GM12878 (cell line): ENCODE results near the gene MMP7. TPM values are rescaled to one million over a fixed set of nuclear protein-coding genes. Genes with fewer than 3 reads are reported as not detected.

ENCODE experiments used
- polyA plus RNA-seq, 11 experiments: library from polyadenylated mRNA; depleted of rRNA in 4 of 11; unstranded in 6 of 11; stranded (reverse) in 5 of 11; fragments of >200 nt; fragmentation: Nextera tagmentation in 4 of 11; fragmentation: Illumina TruSeq in 1 of 11; extraction: Ambion mirVana in 4 of 11; extraction: Trizol in 1 of 11; gene quantifications; 1 replicate in 1 of 11; 2 replicates in 10 of 11; pipeline versions ENCODE4 v1.2.1 to v1.2.3, GENCODE V29; 2011 to 2016; ENCODE audit warnings: inconsistent platforms in 2 of 11, missing spikeins in 2 of 11, low read depth in 1 of 11
- total RNA-seq, 4 experiments: library from RNA; depleted of rRNA in 3 of 4; stranded (reverse); fragments of >200 nt in 3 of 4; fragmentation: Illumina TruSeq in 1 of 4; extraction: Trizol in 1 of 4; gene quantifications; 2 replicates each; pipeline versions ENCODE4 v1.2.1 to v1.2.3, GENCODE V29; 2013 to 2021

The MMP7 gene
- total and polyA plus RNA-seq, 10 of the 15 experiments (the other 5 are each of a cell fraction or from before 2014, with no cell fraction given), result 0.63 to 18.0 (median 1.1) TPM

Other genes starting within 250 kb of the MMP7 start
- gene BIRC3, start 213.3 kb downstream of the MMP7 start, total RNA-seq (2014; rRNA removed), result 79.4 and 101 TPM in 2 replicates
- gene BIRC3, start 213.3 kb downstream of the MMP7 start, total RNA-seq (2014; rRNA removed; fragmentation: Illumina TruSeq; extraction: Trizol), result 134 and 136 TPM in 2 replicates
- 85.5 and 88.0 TPM in 2 replicates for gene BIRC3, start 213.3 kb downstream of the MMP7 start, total RNA-seq (2021)
- gene BIRC3, start 213.3 kb downstream of the MMP7 start, polyA plus RNA-seq (2011; rRNA removed), result 351 and 618 TPM in 2 replicates
- gene BIRC3, start 213.3 kb downstream of the MMP7 start, polyA plus RNA-seq (2014; fragmentation: Illumina TruSeq; extraction: Trizol), result 102 and 135 TPM in 2 replicates
- gene BIRC3, start 213.3 kb downstream of the MMP7 start, polyA plus RNA-seq (2014; fragmentation: Nextera tagmentation; extraction: Ambion mirVana), result 10 to 100 TPM; 63.8 to 92.9 TPM
- 53.4 and 70.7 TPM in 2 replicates for gene BIRC3, start 213.3 kb downstream of the MMP7 start, polyA plus RNA-seq (2014; rRNA removed)
- 10 to 100 TPM; 42.1 to 56.9 TPM for gene BIRC3, start 213.3 kb downstream of the MMP7 start, polyA plus RNA-seq (2016; fragmentation: Nextera tagmentation; extraction: Ambion mirVana)
- gene BIRC2, start 183.5 kb downstream of the MMP7 start, total RNA-seq (2014; rRNA removed), result 25.1 and 30.8 TPM in 2 replicates
- gene BIRC2, start 183.5 kb downstream of the MMP7 start, total RNA-seq (2014; rRNA removed; fragmentation: Illumina TruSeq; extraction: Trizol), result 33.4 and 33.9 TPM in 2 replicates
- gene BIRC2, start 183.5 kb downstream of the MMP7 start, total RNA-seq (2021), result 23.2 and 24.3 TPM in 2 replicates
- gene BIRC2, start 183.5 kb downstream of the MMP7 start, polyA plus RNA-seq (2011; rRNA removed), result 75.8 and 118 TPM in 2 replicates
- gene BIRC2, start 183.5 kb downstream of the MMP7 start, polyA plus RNA-seq (2014; fragmentation: Illumina TruSeq; extraction: Trizol), result 31.8 and 44.0 TPM in 2 replicates
- 10 to 100 TPM; 13.8 to 17.8 TPM for gene BIRC2, start 183.5 kb downstream of the MMP7 start, polyA plus RNA-seq (2014; fragmentation: Nextera tagmentation; extraction: Ambion mirVana)
- gene BIRC2, start 183.5 kb downstream of the MMP7 start, polyA plus RNA-seq (2014; rRNA removed), result 16.1 and 21.4 TPM in 2 replicates
- gene BIRC2, start 183.5 kb downstream of the MMP7 start, polyA plus RNA-seq (2016; fragmentation: Nextera tagmentation; extraction: Ambion mirVana), result 10 to 100 TPM; 27.9 to 30.2 TPM
- gene TMEM123, start 78.0 kb downstream of the MMP7 start, total RNA-seq (2014; rRNA removed), result 90.4 and 104 TPM in 2 replicates
- 220 and 240 TPM in 2 replicates for gene TMEM123, start 78.0 kb downstream of the MMP7 start, total RNA-seq (2014; rRNA removed; fragmentation: Illumina TruSeq; extraction: Trizol)
- gene TMEM123, start 78.0 kb downstream of the MMP7 start, total RNA-seq (2021), result 124 and 146 TPM in 2 replicates
- gene TMEM123, start 78.0 kb downstream of the MMP7 start, polyA plus RNA-seq (2011; rRNA removed), result 667 and 744 TPM in 2 replicates
- 152 and 245 TPM in 2 replicates for gene TMEM123, start 78.0 kb downstream of the MMP7 start, polyA plus RNA-seq (2014; fragmentation: Illumina TruSeq; extraction: Trizol)
- gene TMEM123, start 78.0 kb downstream of the MMP7 start, polyA plus RNA-seq (2014; fragmentation: Nextera tagmentation; extraction: Ambion mirVana), result 10 to 100 TPM; 35.1 to 48.8 TPM
- gene TMEM123, start 78.0 kb downstream of the MMP7 start, polyA plus RNA-seq (2014; rRNA removed), result 62.9 and 73.9 TPM in 2 replicates
- 100 to 1,000 TPM; 122 to 124 TPM for gene TMEM123, start 78.0 kb downstream of the MMP7 start, polyA plus RNA-seq (2016; fragmentation: Nextera tagmentation; extraction: Ambion mirVana)
- 0.05 and 0.11 TPM in 2 replicates for gene MMP20, start 94.6 kb upstream of the MMP7 start, total RNA-seq (2014; rRNA removed)
- 0.14 and 0.36 TPM in 2 replicates for gene MMP20, start 94.6 kb upstream of the MMP7 start, total RNA-seq (2014; rRNA removed; fragmentation: Illumina TruSeq; extraction: Trizol)
- gene MMP20, start 94.6 kb upstream of the MMP7 start, total RNA-seq (2021), result 0.13 and 0.18 TPM in 2 replicates
- gene MMP20, start 94.6 kb upstream of the MMP7 start, polyA plus RNA-seq (2011; rRNA removed), result 0.57 and 2.6 TPM in 2 replicates
- 0.11 and 0.19 TPM in 2 replicates for gene MMP20, start 94.6 kb upstream of the MMP7 start, polyA plus RNA-seq (2014; fragmentation: Illumina TruSeq; extraction: Trizol)
- gene MMP20, start 94.6 kb upstream of the MMP7 start, polyA plus RNA-seq (2014; fragmentation: Nextera tagmentation; extraction: Ambion mirVana), result under 1 TPM; 0.10 to 0.11 TPM
- 0.11 and 0.24 TPM in 2 replicates for gene MMP20, start 94.6 kb upstream of the MMP7 start, polyA plus RNA-seq (2014; rRNA removed)
- gene MMP20, start 94.6 kb upstream of the MMP7 start, polyA plus RNA-seq (2016; fragmentation: Nextera tagmentation; extraction: Ambion mirVana), result not detected
- not detected in 2 replicates for gene MMP27, start 175.0 kb upstream of the MMP7 start, total RNA-seq (2014; rRNA removed)
- gene MMP27, start 175.0 kb upstream of the MMP7 start, total RNA-seq (2014; rRNA removed; fragmentation: Illumina TruSeq; extraction: Trizol), result not detected in 2 replicates
- not detected in 2 replicates for gene MMP27, start 175.0 kb upstream of the MMP7 start, total RNA-seq (2021)
- gene MMP27, start 175.0 kb upstream of the MMP7 start, polyA plus RNA-seq (2011; rRNA removed), result not detected in 2 replicates
- gene MMP27, start 175.0 kb upstream of the MMP7 start, polyA plus RNA-seq (2014; fragmentation: Illumina TruSeq; extraction: Trizol), result not detected in 2 replicates
- not detected for gene MMP27, start 175.0 kb upstream of the MMP7 start, polyA plus RNA-seq (2014; fragmentation: Nextera tagmentation; extraction: Ambion mirVana)
- not detected in 2 replicates for gene MMP27, start 175.0 kb upstream of the MMP7 start, polyA plus RNA-seq (2014; rRNA removed)
- gene MMP27, start 175.0 kb upstream of the MMP7 start, polyA plus RNA-seq (2016; fragmentation: Nextera tagmentation; extraction: Ambion mirVana), result not detected
- not detected in 2 replicates for gene MMP8, start 194.2 kb upstream of the MMP7 start, total RNA-seq (2014; rRNA removed)
- not detected in 2 replicates for gene MMP8, start 194.2 kb upstream of the MMP7 start, total RNA-seq (2014; rRNA removed; fragmentation: Illumina TruSeq; extraction: Trizol)
- not detected in 2 replicates for gene MMP8, start 194.2 kb upstream of the MMP7 start, total RNA-seq (2021)
- 0.01 TPM in 1 of 2 replicates, not detected in the other for gene MMP8, start 194.2 kb upstream of the MMP7 start, polyA plus RNA-seq (2011; rRNA removed)
- gene MMP8, start 194.2 kb upstream of the MMP7 start, polyA plus RNA-seq (2014; fragmentation: Illumina TruSeq; extraction: Trizol), result not detected in 2 replicates
- not detected for gene MMP8, start 194.2 kb upstream of the MMP7 start, polyA plus RNA-seq (2014; fragmentation: Nextera tagmentation; extraction: Ambion mirVana)
- gene MMP8, start 194.2 kb upstream of the MMP7 start, polyA plus RNA-seq (2014; rRNA removed), result not detected in 2 replicates
- gene MMP8, start 194.2 kb upstream of the MMP7 start, polyA plus RNA-seq (2016; fragmentation: Nextera tagmentation; extraction: Ambion mirVana), result not detected
- gene MMP10, start 249.9 kb upstream of the MMP7 start, total RNA-seq (2014; rRNA removed), result not detected in 2 replicates
- not detected in 2 replicates for gene MMP10, start 249.9 kb upstream of the MMP7 start, total RNA-seq (2014; rRNA removed; fragmentation: Illumina TruSeq; extraction: Trizol)
- gene MMP10, start 249.9 kb upstream of the MMP7 start, total RNA-seq (2021), result not detected in 2 replicates
- not detected in 2 replicates for gene MMP10, start 249.9 kb upstream of the MMP7 start, polyA plus RNA-seq (2011; rRNA removed)
- not detected in 2 replicates for gene MMP10, start 249.9 kb upstream of the MMP7 start, polyA plus RNA-seq (2014; fragmentation: Illumina TruSeq; extraction: Trizol)
- not detected for gene MMP10, start 249.9 kb upstream of the MMP7 start, polyA plus RNA-seq (2014; fragmentation: Nextera tagmentation; extraction: Ambion mirVana)
- gene MMP10, start 249.9 kb upstream of the MMP7 start, polyA plus RNA-seq (2014; rRNA removed), result not detected in 2 replicates
- not detected for gene MMP10, start 249.9 kb upstream of the MMP7 start, polyA plus RNA-seq (2016; fragmentation: Nextera tagmentation; extraction: Ambion mirVana)